SK-MEL-5 (cell line): Measurements from ENCODE around the gene OPRM1. TPM values are rescaled to one million over a fixed set of nuclear protein-coding genes. Genes with fewer than 3 reads are reported as not detected.

Experiments used
- DNase-seq: peaks from one replicate; pipeline ENCODE4 v3.0.0-alpha.2; 2016; ENCODE audit warnings: low read depth, low spot score
- in situ Hi-C: cut with HindIII; loops from 2 replicates; pipeline ENCODE4 v1.10.0; 2016; ENCODE audit warnings: low sequenced_read_pairs, high pct_unique_total_duplicates, low pct_unique_long_range_greater_than_20kb
- total RNA-seq: library from RNA; depleted of rRNA; stranded (reverse); fragments of >200 nt; shearing (Covaris generic); gene quantifications from 2 replicates; pipeline ENCODE4 v1.2.3, GENCODE V29; 2014

The OPRM1 gene
- total RNA-seq, 1 experiment from 2014 or later, result not detected

DNA sequence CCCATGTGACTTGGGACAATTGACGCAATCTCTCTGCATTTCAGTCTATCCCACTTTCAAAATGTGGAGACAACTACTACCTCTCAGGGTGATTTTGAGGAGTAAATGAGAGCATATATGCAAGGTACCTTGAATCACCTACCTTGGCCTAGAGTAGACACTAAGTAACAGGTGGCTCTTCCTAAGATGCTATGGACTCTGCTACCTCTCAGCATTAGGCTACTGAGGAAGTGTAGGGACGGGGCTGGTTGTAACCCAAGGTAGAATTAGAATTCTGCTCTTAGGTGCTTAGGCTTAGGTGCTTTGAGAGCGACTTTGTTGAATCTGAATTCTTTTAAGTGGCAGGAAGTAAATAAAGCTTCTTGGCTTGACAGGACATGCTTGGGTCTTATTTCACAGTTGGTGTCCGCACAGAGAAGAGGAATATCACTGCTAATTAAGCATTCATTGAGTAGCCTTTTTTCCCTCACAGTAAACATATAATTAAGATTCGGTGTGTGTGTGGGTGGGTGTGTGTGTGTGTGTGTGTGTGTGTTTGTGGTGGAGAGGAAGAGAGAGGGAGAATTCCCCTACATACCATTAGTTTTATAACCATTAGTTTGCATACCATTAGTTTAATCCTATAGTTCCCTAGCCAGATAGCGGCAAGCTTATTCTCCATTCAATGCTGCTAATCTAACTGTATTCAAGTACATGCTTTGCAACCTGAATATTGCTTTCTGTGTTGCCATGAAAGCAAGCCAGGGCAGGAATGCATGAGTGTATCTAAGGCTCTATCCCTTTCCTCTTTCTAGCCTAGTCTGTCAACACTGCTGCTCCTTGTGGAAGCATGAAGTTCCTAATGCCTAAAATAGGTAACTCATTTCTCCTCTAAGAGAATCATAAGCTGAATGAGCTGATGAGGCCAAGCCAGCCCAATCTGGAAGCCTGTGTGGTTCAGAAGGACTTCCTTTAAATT is 205.0 kb downstream of the OPRM1 start:
- in situ Hi-C loops, result no loop called here
- no peak for DNase-seq

- no peak for DNase-seq
- in situ Hi-C loops, result no loop called here
Observed at GRCh38 chr6:154245506-154245905, 206.5 kb downstream of the OPRM1 start.

DNA sequence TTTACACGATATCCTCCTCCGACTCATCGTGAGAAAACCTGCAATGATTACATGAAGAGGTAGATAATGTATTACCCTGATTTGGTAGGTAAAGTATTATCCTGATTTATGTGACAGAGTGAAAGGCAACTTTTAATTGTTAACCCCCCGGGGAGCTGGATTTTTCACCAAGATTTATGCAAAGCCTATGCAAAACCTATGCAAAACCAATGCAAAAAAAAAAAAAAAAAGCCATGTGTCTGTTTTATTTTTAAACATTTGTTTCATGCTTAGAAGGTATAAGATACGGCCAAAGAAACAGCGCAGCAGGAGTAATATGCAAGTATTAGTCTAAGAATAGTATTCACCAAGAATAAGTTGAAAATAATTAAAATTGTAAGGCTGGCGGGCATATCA is 207.7 kb downstream of the OPRM1 start:
- DNase-seq, result no peak
- in situ Hi-C loops, result no loop called here

DNA sequence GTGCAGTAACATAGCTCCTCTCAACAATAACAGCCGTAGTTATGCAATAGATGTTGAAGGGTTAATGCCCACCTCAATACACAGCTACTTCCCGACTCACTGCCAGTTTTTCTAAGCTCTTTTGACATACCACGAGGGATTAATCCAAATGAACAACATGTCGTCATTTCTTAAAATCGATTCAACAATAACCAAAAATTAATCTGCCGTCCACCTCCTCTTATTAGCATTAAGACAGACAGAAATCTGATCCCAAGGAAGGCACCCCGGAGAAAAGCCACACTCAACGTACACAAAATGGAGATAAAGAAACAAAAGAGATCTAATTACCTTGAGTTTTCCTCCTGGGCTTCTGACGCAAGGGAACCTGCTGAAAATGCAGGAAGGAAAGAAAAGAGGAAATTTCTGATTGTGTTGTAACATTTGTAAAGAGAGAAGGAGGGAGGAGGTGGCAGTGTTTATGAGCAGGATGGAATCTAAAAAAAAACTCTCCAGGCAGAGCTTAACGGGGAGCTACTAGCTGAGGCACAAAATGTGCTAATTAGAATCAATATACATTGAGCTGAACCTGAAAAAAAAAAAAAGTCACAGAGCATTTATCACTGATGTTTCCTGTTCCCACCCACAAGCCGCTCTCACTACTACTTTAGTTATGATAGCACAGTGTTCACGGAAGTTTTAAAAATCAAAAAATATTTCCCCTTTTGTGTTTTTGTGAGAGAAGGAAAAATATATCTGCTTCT is 208.2 kb downstream of the OPRM1 start:
- in situ Hi-C loops, result no loop called here

GRCh38 chr6:154249499-154250298 is 210.7 kb downstream of the OPRM1 start:
- in situ Hi-C loops, result no loop called here
- DNase-seq, result no peak

More for the DNA sequence above, 208.2 kb downstream of the OPRM1 start:
- DNase-seq, result no peak

GRCh38 chr6:154251116-154251515 is 212.1 kb downstream of the OPRM1 start:
- DNase-seq, result no peak
- in situ Hi-C loops, result no loop called here

GRCh38 chr6:154252678-154253077 is 213.6 kb downstream of the OPRM1 start:
- in situ Hi-C loops, result no loop called here
- DNase-seq, result no peak

DNA sequence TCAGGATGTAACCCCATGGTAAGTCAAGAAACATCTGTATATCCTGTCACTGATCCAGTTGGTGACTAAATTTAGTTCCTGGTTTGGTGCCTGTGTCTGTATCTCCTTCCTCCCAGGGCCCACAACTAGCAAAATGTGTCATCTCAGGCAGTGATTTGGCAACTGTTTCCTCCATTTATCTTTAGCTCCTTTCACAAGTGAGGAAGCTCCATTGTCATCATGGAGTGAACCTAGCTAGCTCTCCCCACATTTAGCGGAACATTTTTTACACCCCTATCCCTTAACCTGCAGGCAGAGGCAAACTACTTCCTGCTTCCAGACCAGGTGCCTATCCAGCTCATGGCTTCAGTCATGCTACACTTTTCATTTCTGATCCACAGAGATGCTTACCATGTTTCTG is 218.0 kb downstream of the OPRM1 start:
- in situ Hi-C loops, result no loop called here

GRCh38 chr6:154258064-154258757 is 219.2 kb downstream of the OPRM1 start:
- in situ Hi-C loops, result no loop called here
- DNase-seq, result no peak

More for the DNA sequence above, 218.0 kb downstream of the OPRM1 start:
- DNase-seq, result no peak

- in situ Hi-C loops, result no loop called here
- DNase-seq, result no peak
Observed at GRCh38 chr6:154261688-154262397, 222.8 kb downstream of the OPRM1 start.

- in situ Hi-C loops, result no loop called here
- DNase-seq, result no peak
Observed at GRCh38 chr6:154266560-154267099, 227.6 kb downstream of the OPRM1 start.

GRCh38 chr6:154267508-154268106 is 228.6 kb downstream of the OPRM1 start:
- no peak for DNase-seq
- in situ Hi-C loops, result no loop called here

DNA sequence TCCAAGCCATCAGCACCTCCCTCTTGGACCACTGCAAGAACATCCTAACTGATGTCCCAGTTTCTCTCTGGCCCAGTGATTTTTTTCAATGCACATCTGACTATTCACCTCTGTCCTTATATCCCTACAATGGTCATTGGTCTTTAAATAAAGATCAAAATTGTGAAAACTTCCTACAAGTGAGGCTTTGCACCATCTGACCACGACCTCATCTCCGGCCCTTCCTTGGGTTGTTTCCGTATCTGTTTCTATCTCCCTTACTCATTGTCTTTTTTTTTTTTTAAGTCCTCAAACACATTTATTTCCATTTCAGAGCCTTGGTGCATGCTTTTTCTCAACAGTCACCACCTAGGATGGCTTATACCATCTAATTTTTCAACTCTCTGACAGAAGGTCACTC is 229.4 kb downstream of the OPRM1 start:
- in situ Hi-C loops, result no loop called here
- DNase-seq, result no peak

DNA sequence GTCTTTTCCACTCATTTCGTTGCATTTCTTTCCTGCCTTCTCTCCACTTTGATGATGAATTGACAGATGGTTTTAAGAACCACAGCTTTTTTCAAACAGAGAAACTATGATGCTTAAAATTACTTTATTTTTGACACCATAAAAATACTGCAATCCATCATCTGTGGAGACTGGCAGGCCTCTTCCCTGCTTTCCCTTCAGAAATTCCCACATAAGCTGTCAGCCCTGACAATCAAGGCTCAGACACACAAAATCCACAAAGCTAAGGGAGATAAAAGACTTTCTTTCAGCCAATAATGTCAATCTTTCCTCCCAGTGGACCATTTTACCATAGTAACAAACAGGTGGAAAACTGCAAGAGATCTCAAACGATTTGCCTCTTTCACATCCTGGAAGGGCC is 235.1 kb downstream of the OPRM1 start:
- no peak for DNase-seq
- in situ Hi-C loops, result no loop called here

DNA sequence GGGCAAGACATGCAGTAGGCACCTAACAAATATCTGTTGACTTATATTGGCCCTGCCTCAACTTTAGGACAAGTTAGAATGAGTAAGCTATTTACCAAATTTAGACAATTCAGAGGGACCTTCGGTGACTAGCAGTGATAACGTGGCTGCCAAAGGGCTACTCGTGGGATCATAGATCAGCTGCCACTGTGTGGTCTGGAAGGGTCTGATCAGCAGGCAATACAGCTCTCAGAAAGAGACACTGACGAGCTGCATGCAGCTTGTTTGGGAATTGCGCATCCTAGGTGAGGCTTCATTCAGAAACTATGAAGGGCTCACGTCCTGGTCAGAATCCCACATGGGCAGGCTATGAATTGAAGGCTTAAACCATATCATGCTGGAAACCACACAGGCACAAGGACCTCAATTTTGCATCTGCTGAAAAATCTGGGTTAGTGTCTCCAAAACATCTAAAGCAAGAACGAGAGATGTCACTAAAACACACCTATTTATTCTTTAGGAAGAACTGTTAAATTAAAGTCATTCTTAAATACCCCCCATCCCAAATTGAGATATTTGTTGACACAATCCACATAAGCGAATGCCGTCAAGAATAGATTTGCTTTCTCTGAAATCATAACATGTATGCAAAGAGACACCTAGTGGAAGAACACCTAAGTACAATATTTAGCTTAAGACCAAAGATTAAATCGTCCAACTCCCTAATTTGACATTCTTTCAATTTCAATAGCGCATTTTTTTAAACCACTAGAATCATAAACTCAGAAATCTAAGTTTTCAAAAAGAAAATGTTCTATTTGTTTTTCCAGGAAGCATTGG is 238.0 kb downstream of the OPRM1 start:
- in situ Hi-C loops, result no loop called here
- peak; percentile 57 for DNase-seq
